GM12891 (cell line): Measurements from ENCODE around the gene ELMOD3.
"Not testable (repeated sequence)": the region's sequence is repeated elsewhere in the genome, so short reads cannot be mapped to it uniquely, and the experiment has no call there.

Experiments used
- DNase-seq: peaks from one replicate; pipeline ENCODE4 v3.0.0; 2011; ENCODE audit warnings: low spot score; ENCODE audit not compliant: insufficient read length
- FAIRE-seq: peaks from 2 replicates; lab custom pipeline; 2011; peaks lifted over from hg19 to GRCh38; lab: Jason Lieb, UNC
- PAX5 ChIP-seq: IDR thresholded peaks from 2 replicates; pipeline ENCODE4 v1.6.1; 2011; ENCODE audit warnings: low read length, moderate library complexity, mild to moderate bottlenecking; ENCODE audit not compliant: insufficient read depth, severe bottlenecking
- POLR2A ChIP-seq: IDR thresholded peaks from 2 replicates; pipeline ENCODE4 v1.6.1; 2011; ENCODE audit warnings: low read depth, low read length, control low read depth
- POLR2AphosphoS5 ChIP-seq: IDR thresholded peaks from 2 replicates; pipeline ENCODE4 v1.6.1; 2011; ENCODE audit warnings: low read depth, low read length, control low read depth
- POU2F2 ChIP-seq: IDR thresholded peaks from 2 replicates; pipeline ENCODE4 v1.6.1; 2011; ENCODE audit warnings: low read depth, mild to moderate bottlenecking, control low read depth, low read length, moderate library complexity
- SPI1 ChIP-seq: IDR thresholded peaks from 2 replicates; pipeline ENCODE4 v1.6.1; 2011; ENCODE audit warnings: low read depth, low read length, control low read depth
- TAF1 ChIP-seq: IDR thresholded peaks from 2 replicates; pipeline ENCODE4 v1.6.1; 2011; ENCODE audit warnings: low read depth, low read length, control low read depth

Gene ELMOD3

DNA sequence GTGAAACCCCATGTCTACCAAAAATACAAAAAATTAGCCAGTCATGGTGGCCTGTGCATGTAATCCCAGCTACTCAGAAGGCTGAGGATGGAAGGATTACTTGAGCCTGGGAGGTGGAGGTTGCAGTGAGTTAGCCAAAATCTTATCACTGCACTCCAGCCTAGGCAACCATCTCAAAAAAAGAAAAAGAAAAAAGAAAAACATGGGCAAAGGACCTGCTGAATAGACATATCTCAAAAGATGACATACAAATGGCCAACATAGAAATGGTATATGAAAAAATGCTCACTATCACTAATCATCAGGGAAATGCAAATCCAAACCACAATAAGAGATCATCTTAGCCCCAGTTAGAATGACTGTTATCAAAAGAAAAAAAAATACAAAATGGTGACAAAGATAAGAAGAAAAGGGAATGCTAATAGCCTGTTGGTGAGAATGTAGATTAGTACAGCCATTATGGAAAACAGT lies 25.4 kb upstream of the ELMOD3 start:
- no peak for FAIRE-seq

DNA sequence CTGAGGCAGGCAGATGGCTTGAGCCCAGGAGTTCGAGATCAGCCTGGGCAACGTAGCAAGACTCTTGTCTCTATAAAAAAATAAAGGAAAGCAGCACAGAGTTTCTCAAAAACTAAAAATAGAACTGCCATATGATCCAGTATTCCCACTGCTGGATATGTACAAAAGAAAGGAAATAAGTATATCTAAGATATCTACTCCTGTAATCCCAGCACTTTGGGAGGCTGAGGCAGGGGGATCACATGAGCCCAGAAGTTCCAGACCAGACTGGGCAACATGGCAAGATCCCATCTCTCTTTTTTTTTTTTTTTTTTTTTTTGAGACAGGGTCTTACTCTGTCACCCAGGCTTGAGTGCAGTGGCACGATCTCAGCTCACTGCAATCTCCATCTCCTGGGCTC lies 24.9 kb upstream of the ELMOD3 start:
- FAIRE-seq, DNase-seq: not testable (repeated sequence)

More for the DNA sequence above, 25.4 kb upstream of the ELMOD3 start:
- DNase-seq, result no peak
- TF ChIP-seq POU2F2 (no peak), TAF1 (no peak), SPI1 (no peak), PAX5 (no peak), POLR2A (no peak), POLR2AphosphoS5 (no peak)

DNA sequence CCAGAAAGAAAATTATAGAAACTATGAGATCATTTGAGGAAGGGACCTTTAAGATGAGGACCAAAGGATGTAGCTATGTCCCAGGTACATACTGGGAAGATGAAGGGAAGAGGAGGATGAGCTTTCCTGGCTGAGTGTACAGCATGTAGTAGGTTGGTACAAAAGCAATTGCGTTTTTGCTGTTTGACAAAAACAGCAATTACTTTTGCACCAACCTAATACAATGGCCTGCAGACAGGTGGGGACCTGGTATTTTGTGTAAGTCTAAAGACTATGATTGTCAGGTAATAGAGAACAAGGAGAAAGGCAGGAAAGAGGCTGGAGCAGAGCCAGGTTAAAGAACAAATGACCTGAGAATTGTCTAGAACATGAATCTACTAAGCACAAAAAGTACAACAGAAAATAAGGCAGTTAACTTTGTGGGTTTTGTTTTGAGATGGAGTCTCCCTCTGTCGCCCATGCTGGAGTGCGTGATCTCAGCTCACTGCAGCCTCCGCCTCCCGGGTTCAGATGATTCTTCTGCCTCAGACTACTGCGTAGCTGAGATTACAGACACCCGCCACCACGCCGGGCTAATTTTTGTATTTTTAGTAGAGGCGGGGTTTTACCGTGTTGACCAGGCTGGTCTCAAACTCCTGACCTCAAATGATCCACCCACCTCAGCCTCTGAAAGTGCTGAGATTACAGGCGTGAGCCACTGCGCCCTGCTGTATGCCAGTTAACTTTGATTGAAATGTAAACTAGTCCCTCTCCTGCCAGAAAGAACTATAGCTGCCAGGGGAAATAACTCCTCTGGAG lies 23.5 kb upstream of the ELMOD3 start:
- no peak for TF ChIP-seq SPI1
- no peak for TF ChIP-seq POLR2A
- no peak for TF ChIP-seq TAF1
- TF ChIP-seq PAX5, result no peak
- no peak for TF ChIP-seq POU2F2
- TF ChIP-seq POLR2AphosphoS5, result no peak
- no peak for DNase-seq
- FAIRE-seq, result no peak

DNA sequence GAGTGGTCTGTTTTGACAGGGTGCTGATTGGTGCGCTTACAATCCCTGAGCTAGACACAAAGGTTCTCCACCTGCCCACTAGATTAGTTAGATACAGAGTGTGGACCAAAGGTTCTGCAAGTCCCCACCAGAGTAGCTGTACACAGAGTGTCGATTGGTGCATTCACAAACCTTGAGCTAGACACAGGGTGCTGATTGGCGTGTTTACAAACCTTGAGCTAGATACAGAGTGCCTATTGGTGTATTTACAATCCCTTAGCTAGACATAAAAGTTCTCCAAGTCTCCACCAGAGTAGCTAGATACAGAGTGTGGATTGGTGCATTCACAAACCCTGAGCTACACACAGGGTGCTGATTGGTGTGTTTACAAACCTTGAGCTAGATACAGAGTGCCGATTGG lies 20.7 kb upstream of the ELMOD3 start:
- not testable (repeated sequence) for DNase-seq, FAIRE-seq

DNA sequence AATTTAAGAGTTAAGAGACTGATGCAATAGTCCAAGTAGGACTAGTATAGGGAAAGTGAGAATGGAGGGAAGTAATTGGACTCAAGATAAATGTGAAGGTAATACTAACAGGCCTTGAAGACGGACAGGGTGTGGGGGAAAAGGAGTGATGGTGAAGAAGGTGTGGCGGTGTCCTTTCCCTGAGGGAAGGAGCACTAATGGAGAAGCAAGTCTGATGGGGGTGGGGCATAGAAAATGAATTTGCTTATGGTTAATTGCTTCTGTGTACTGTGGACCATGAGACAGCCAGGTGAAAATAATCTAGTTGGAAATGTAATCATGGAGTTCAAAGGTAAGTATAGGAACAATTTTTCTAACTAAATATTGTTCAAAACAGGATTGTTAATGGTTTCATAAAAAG lies 19.6 kb upstream of the ELMOD3 start:
- FAIRE-seq, result no peak
- no peak for TF ChIP-seq POU2F2
- TF ChIP-seq POLR2A, result no peak
- no peak for TF ChIP-seq TAF1
- TF ChIP-seq SPI1, result no peak
- no peak for TF ChIP-seq POLR2AphosphoS5
- TF ChIP-seq PAX5, result no peak
- no peak for DNase-seq

DNA sequence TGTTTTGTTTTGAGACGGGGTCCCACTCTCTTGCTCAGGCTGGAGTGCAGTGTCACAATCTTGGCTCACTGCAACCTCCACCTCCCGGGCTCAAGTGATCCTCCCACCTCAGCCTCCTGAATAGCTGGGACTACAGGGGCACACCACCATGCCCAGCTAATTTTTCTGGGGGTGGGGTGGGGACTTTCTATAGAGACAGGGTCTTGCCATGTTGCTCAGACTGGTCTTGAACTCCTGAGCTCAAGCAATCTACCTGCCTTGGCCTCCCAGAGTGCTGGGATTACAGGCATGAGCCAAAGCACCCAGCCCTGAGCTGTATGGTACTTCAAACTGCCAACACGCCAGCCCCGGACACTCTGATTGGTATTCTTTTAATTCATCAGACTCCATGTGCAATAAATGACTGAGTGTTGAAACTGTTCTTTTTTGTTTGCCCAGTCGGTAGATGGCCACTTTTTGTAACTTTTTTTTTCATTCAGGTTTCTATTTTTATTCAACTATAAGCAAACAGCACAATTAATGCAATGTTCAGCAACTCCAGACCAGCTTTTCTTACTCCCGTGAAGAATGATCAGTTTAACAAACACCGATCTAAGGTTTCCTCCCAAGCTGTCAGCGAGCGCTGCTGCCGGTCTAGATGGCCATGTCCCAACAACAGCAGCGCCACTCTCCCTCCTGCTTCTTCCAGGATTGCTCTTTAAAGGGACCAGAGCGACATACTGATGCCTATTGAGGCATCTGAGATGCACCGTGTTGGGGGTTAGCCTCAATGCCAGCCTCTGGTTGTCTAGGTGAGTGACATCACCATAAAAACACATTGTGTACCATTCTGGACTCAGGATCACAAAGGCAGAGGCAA lies 14.3 kb upstream of the ELMOD3 start:
- DNase-seq (no peak), FAIRE-seq (no peak)
- TF ChIP-seq POU2F2 (no peak), PAX5 (no peak), TAF1 (no peak), POLR2AphosphoS5 (no peak), POLR2A (no peak), SPI1 (no peak)

DNA sequence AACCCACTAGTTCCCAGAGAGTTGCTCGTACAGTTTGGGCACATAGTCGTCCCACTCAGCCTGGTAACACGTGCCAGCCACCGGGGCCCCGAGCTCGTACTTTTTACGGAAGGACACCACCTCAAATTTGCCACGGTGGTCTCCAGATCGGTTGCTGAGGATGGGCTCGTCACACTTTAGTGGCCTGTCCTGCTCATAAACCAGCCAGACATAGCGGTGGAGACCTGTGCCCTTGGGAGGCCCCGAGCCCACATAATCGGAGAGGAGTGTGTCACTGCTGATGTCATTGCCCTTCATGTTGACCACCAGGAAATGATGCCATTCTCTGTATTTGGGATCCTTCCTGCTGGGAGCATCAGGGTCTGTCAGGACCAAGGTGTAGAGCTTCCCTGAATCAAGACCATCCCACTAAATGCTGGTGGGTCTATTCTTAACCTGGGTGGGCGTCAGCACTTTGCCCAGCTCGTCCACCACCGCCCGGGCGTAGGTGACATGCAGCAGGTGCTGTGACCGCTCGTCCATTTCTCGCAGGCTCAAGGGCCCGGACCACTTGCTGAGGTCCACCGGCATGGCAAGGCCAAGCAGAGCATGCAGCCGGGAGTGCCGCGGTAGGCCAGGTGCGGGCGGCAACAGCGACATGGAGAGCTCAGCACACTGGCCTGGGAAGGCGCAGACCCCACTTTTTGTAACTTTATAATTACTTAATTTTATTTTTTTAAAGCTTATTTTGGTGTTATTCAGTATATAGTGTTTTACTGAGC lies 13.1 kb upstream of the ELMOD3 start:
- TF ChIP-seq PAX5 (no peak), TAF1 (no peak), POLR2AphosphoS5 (no peak), POLR2A (no peak), SPI1 (no peak)
- DNase-seq, result no peak
- no peak for FAIRE-seq

DNA sequence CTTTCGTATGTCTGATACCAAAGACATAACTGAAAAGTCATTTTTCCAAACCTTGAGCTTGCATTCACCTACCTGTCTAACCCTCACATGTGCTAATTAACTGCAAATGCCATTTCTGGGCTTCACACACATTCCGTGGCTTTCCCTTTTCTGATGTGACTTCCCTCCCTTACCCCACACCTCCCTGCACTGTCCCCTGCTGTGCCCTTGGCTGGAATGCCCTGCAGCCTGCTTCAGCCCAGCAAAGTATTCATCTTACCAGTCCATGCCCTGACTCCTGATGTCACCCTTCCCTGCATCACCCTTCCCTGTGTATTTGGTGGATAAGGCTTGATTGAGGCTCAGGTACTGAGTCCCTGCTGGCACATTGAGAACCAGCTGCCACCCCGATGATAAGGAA lies 12.4 kb upstream of the ELMOD3 start:
- DNase-seq, result no peak
- TF ChIP-seq TAF1 (no peak), POU2F2 (no peak), SPI1 (no peak), PAX5 (no peak), POLR2A (no peak), POLR2AphosphoS5 (no peak)
- FAIRE-seq, result no peak

DNA sequence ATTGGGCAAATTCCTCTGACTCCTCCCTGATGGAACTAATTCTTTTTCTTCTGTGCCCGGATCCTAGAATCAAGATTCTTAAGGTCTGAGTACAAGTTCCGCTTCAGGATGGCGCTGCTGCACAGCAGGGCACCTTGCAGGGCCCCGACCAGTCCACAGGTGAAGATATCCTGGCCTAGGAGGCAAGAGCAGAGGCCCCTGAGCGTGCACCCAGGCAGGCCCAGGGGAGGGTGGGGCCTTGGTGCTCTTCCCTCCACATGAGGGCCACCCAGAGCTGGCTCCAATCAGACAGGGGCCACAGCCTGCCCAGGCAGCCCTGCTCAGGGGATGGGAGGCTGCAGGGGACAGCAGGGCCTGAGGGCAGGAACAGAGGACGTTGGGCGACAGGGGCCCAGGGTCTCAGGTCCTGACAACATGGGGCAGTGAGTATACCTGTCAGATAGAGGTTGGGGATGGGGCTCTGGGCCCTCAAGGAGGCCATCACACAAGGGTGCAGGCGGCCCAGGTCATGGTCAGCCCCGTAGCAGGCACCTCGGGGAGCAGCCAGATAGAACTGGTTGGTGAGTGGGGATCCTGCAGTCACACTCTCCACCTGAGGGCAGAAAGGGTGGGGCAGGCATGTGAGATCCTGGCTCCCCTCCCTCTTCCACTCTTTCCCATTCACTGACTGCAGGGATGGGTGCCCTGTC lies 11.2 kb upstream of the ELMOD3 start:
- DNase-seq, FAIRE-seq: not testable (repeated sequence)
